Glutamatergic neuron (in vitro differentiated cells): ENCODE measurements around the gene COBL. TPM values are rescaled to one million over a fixed set of nuclear protein-coding genes. Genes with fewer than 3 reads are reported as not detected.

Experiments used
- DNase-seq: peaks from one replicate; pipeline ENCODE4 v3.0.0; 2022
- H3K27ac Mint-ChIP-seq: one replicate; pipeline ENCODE4 v1.8.0; 2020; ENCODE audit warnings: mild to moderate bottlenecking, mixed read lengths, inconsistent platforms; ENCODE audit not compliant: unreplicated experiment
- H3K27me3 Mint-ChIP-seq: one replicate; pipeline ENCODE4 v1.8.0; 2020; ENCODE audit warnings: mild to moderate bottlenecking, moderate library complexity, mixed read lengths, inconsistent platforms; ENCODE audit not compliant: unreplicated experiment
- H3K36me3 Mint-ChIP-seq: one replicate; pipeline ENCODE4 v1.8.0; 2020; ENCODE audit warnings: mild to moderate bottlenecking, mixed read lengths, inconsistent platforms; ENCODE audit not compliant: unreplicated experiment
- H3K4me1 Mint-ChIP-seq: one replicate; pipeline ENCODE4 v1.8.0; 2020; ENCODE audit warnings: mild to moderate bottlenecking, low read depth, mixed read lengths, inconsistent platforms; ENCODE audit not compliant: unreplicated experiment
- H3K4me3 Mint-ChIP-seq: one replicate; pipeline ENCODE4 v1.8.0; 2020; ENCODE audit warnings: mild to moderate bottlenecking, mixed read lengths, inconsistent platforms; ENCODE audit not compliant: unreplicated experiment
- H3K9me3 Mint-ChIP-seq: one replicate; pipeline ENCODE4 v1.8.0; 2020; ENCODE audit warnings: mild to moderate bottlenecking, moderate library complexity, mixed read lengths, inconsistent platforms; ENCODE audit not compliant: unreplicated experiment
- CTCF ChIP-seq: fragments of 200-600 bp; sonication (generic); IDR thresholded peaks from one replicate; pipeline ENCODE4 v1.5.0; 2021; ENCODE audit not compliant: partially characterized antibody, unreplicated experiment
- total RNA-seq: library from RNA; stranded (reverse); fragmentation: NEBNext Ultra II Directional; extraction: Animal tissue kit (Norgen Biotek cat#: 25700); gene quantifications from one replicate; pipeline ENCODE4 v1.2.1, GENCODE V29; 2021; ENCODE audit not compliant: unreplicated experiment

Gene COBL
- total RNA-seq, 1 donor from 2014 or later, result 3.3 TPM

- DNase-seq, result no peak
- Mint-ChIP-seq H3K4me3 (no peak overlapping the region), H3K27ac (no peak overlapping the region), H3K9me3 (no peaks in the 10 kb centered on the region), H3K27me3 (peaks cover 2% of the 10 kb centered on the region), H3K36me3 (no peaks in the 10 kb centered on the region), H3K4me1 (peaks cover 18% of the 10 kb centered on the region)
- TF ChIP-seq CTCF, result no peak
Measured at GRCh38 chr7:51306761-51307160, 9.8 kb downstream of the COBL start.

GRCh38 chr7:51304729-51305128 lies 11.9 kb downstream of the COBL start:
- Mint-ChIP-seq H3K27me3 (peaks cover 2% of the 10 kb centered on the region), H3K9me3 (no peaks in the 10 kb centered on the region), H3K4me3 (no peak overlapping the region), H3K4me1 (peaks cover 18% of the 10 kb centered on the region), H3K36me3 (no peaks in the 10 kb centered on the region), H3K27ac (no peak overlapping the region)
- TF ChIP-seq CTCF, result no peak
- no peak for DNase-seq

GRCh38 chr7:51303142-51303525 lies 13.5 kb downstream of the COBL start:
- no peak overlapping the region for H3K4me3 Mint-ChIP-seq
- DNase-seq, result no peak
- H3K27ac Mint-ChIP-seq, result no peak overlapping the region
- TF ChIP-seq CTCF, result no peak
- no peaks in the 10 kb centered on the region for H3K27me3 Mint-ChIP-seq
- H3K4me1 Mint-ChIP-seq, result peaks cover 2% of the 10 kb centered on the region
- no peaks in the 10 kb centered on the region for H3K36me3 Mint-ChIP-seq
- no peaks in the 10 kb centered on the region for H3K9me3 Mint-ChIP-seq

GRCh38 chr7:51301806-51302205 lies 14.8 kb downstream of the COBL start:
- Mint-ChIP-seq H3K27ac (no peak overlapping the region), H3K4me1 (no peaks in the 10 kb centered on the region), H3K27me3 (peaks cover 2% of the 10 kb centered on the region), H3K4me3 (no peak overlapping the region), H3K9me3 (no peaks in the 10 kb centered on the region), H3K36me3 (no peaks in the 10 kb centered on the region)
- TF ChIP-seq CTCF, result no peak
- no peak for DNase-seq

GRCh38 chr7:51300762-51301674 lies 15.6 kb downstream of the COBL start:
- Mint-ChIP-seq H3K36me3 (no peaks in the 10 kb centered on the region), H3K4me3 (no peak overlapping the region), H3K9me3 (peaks cover 1% of the 10 kb centered on the region), H3K27ac (no peak overlapping the region), H3K4me1 (no peaks in the 10 kb centered on the region), H3K27me3 (peaks cover 2% of the 10 kb centered on the region)
- no peak for DNase-seq
- TF ChIP-seq CTCF, result no peak
